OCI-M2 (cell line): ENCODE results near the gene EPHA7.

ENCODE experiments used
- DNase-seq: peaks from one replicate; lab custom pipeline; 2025; ENCODE audit not compliant: unreplicated experiment; lab: John Stamatoyannopoulos, UW

The EPHA7 gene

GRCh38 chr6:93329301-93330000 is 89.9 kb downstream of the EPHA7 start:
- no peak for DNase-seq

- no peak for DNase-seq
These were observed 91.5 kb downstream of the EPHA7 start for GRCh38 chr6:93327857-93328256.

- no peak for DNase-seq
These were observed 93.6 kb downstream of the EPHA7 start for GRCh38 chr6:93325761-93326160.

- no peak for DNase-seq
These were observed 95.7 kb downstream of the EPHA7 start for GRCh38 chr6:93323630-93324029.

- no peak for DNase-seq
These were observed 96.7 kb downstream of the EPHA7 start for GRCh38 chr6:93322651-93323050.

- no peak for DNase-seq
These were observed 100.1 kb downstream of the EPHA7 start for GRCh38 chr6:93319304-93319703.

- DNase-seq, result no peak
These were observed 101.2 kb downstream of the EPHA7 start for GRCh38 chr6:93318121-93318520.

GRCh38 chr6:93317592-93317991 is 101.8 kb downstream of the EPHA7 start:
- DNase-seq, result no peak

- no peak for DNase-seq
These were observed 111.6 kb downstream of the EPHA7 start for GRCh38 chr6:93307505-93308409.

GRCh38 chr6:93305088-93305487 is 114.3 kb downstream of the EPHA7 start:
- DNase-seq, result no peak

- DNase-seq, result no peak
These were observed 114.9 kb downstream of the EPHA7 start for GRCh38 chr6:93304505-93304904.

GRCh38 chr6:93300661-93301060 is 118.7 kb downstream of the EPHA7 start:
- DNase-seq, result no peak

GRCh38 chr6:93299622-93300021 is 119.7 kb downstream of the EPHA7 start:
- DNase-seq, result no peak

GRCh38 chr6:93295631-93296030 is 123.7 kb downstream of the EPHA7 start:
- no peak for DNase-seq

GRCh38 chr6:93294879-93295278 is 124.5 kb downstream of the EPHA7 start:
- no peak for DNase-seq

- no peak for DNase-seq
These were observed 125.5 kb downstream of the EPHA7 start for GRCh38 chr6:93293872-93294271.

- no peak for DNase-seq
These were observed 125.9 kb downstream of the EPHA7 start for GRCh38 chr6:93293460-93293859.

- no peak for DNase-seq
These were observed 136.8 kb downstream of the EPHA7 start for GRCh38 chr6:93282521-93283031.

- DNase-seq, result no peak
These were observed 141.1 kb downstream of the EPHA7 start for GRCh38 chr6:93278241-93278640.

- DNase-seq, result no peak
These were observed 146.5 kb downstream of the EPHA7 start for GRCh38 chr6:93272896-93273295.

- DNase-seq, result no peak
These were observed 147.1 kb downstream of the EPHA7 start for GRCh38 chr6:93272211-93272610.
